Measurements from ENCODE around the gene NUP93.

- TF ChIP-seq CTCF (conservative IDR thresholded peaks at IDR 0.05; ENCODE audit: low read length), result no peak
- no peak for TF ChIP-seq EZH2phosphoT487 (IDR thresholded peaks at IDR 0.05; ENCODE audit: borderline replicate concordance)
These were observed 21.1 kb upstream of the NUP93 start for GRCh38 chr16:56708525-56709442.

Measured in Loucy (cell line).